ENCODE measurements around the gene FYN.

GRCh38 chr6:111796310-111796918, 76.8 kb downstream of the FYN start:
- TF ChIP-seq POLR2AphosphoS5 (IDR thresholded peaks at IDR 0.05; ENCODE audit: low read depth, low read length), result no peak
- no peak for TF ChIP-seq TAF1 (IDR thresholded peaks at IDR 0.05; ENCODE audit: borderline replicate concordance, low read depth, low read length)
- TF ChIP-seq POLR2A (IDR thresholded peaks at IDR 0.05; ENCODE audit: low read depth, low read length), result no peak
